ENCODE data around the gene ACSM3. TPM values are rescaled to one million over a fixed set of nuclear protein-coding genes. Genes with fewer than 3 reads are reported as not detected.
A peak's percentile ranks its signal among the peaks of the same experiment; 100 is the strongest.
"Not testable (repeated sequence)": the region's sequence is repeated elsewhere in the genome, so short reads cannot be mapped to it uniquely, and the experiment has no call there.

ACSM3 gene
- total RNA-seq, 1 experiment from 2014 or later, result 2.1 TPM

DNA sequence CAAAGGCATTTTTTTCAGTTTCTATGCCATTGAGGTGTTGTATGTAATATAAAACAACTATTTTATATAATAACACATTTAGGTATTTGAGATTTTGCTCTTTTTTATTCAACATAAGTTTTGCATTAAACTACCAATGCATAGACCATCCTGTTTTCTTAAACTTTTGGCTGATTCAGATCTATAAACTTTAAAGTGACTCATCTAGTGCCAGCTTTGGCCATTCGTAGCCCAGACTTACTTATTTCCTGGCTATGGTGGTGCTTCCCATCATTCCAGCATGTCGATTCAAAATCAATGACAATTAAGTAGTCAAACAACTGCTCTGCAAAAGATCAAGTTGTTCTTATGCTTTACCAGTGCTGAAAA, 39.4 kb downstream of the ACSM3 start:
- DNase-seq (ENCODE audit: extremely low read depth, low read depth), result no peak

DNA sequence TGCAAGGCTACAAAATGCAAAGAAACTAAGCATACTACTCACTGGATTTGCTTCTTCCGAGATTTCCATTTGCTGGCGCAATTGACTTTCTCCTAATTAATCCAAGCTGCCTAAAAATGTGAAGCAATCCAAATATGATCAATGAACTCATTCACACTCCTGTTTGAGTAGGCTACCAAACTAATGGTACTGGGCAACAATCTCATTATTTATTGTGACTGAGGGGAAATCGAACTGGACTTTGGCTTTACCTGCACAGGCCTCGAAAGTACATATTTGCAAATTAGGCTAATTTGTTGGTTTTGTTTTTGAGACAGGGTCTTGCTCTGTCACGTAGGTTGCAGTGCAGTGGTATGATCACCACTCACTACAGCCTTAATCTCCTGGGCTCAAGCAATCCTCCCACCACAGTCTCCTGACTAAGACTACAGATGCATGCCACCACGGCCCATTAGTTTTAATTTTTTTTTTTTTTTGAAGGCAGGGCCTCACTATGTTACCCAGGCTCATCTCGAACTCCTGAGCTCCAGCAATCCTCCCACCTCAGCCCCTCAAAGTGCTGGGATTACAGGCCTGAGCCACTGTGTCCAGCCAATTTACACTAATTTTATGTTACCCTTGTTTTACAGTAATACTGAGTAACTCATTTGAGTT, 39.9 kb downstream of the ACSM3 start:
- no peak for DNase-seq (ENCODE audit: extremely low read depth, low read depth)

DNA sequence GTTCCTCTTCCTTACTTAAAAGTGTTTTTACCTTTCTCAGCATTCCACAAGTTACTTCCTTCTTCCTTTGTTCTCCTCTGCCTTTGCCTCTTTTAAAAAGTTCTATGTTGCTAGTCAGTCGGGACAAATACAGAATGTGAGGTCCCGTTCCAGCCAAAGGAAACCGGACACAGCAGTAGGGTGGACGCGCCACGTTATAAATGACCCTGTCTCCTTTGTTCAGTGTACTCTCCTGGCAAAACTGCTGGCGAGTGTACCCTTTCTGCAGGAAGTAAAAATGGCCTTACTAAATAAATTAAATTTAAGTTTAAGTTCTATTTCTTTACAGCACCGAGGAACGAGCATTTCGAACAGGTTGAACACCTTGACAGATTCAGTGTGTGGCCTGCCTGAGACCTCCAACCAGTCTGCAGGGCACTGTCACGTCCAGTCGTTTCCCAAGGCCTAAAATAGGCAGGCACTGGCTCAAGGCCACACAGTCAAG, 41.9 kb downstream of the ACSM3 start:
- DNase-seq (ENCODE audit: extremely low read depth, low read depth), result not testable (repeated sequence)

- peak; percentile 93 for DNase-seq (ENCODE audit: extremely low read depth, low read depth)
Measured at GRCh38 chr16:20806168-20807050, 42.6 kb downstream of the ACSM3 start, which contains the start of the genes ERI2 and REXO5. ERI2 (minus strand) TSS chr16:20806472; CDS start chr16:20806430, 42 bp downstream. REXO5 (plus strand) TSS chr16:20806527; CDS start chr16:20806954, 427 bp downstream.

- no peak for DNase-seq (ENCODE audit: extremely low read depth, low read depth)
Measured at GRCh38 chr16:20807862-20808261, 44.0 kb downstream of the ACSM3 start.

- DNase-seq (ENCODE audit: extremely low read depth, low read depth), result no peak
Measured at GRCh38 chr16:20811889-20812439, 48.1 kb downstream of the ACSM3 start.

GRCh38 chr16:20812510-20812909, 48.7 kb downstream of the ACSM3 start:
- no peak for DNase-seq (ENCODE audit: extremely low read depth, low read depth)

DNA sequence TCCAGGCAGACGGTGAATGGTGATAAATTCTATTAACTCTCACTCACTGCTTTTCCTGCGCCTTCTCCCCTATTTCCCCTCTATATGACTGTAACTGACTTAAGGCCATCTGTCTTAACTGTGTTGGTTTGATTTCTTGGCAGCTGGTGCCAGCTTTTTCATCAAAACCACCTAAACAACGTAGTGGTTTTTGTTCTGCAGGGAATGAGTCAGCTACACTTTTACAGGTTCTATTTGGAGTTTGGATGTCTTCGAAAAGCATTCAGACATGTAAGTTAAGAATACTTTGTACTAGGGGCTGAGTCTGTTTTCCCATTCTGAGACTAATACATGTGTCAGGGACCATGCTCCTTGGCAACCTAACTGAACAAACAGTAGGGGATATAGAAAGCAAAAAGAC, 51.0 kb downstream of the ACSM3 start:
- no peak for DNase-seq (ENCODE audit: extremely low read depth, low read depth)

- no peak for DNase-seq (ENCODE audit: extremely low read depth, low read depth)
Measured at GRCh38 chr16:20818929-20819585, 55.2 kb downstream of the ACSM3 start.

GRCh38 chr16:20821682-20822081, 57.9 kb downstream of the ACSM3 start:
- no peak for DNase-seq (ENCODE audit: extremely low read depth, low read depth)

- DNase-seq (ENCODE audit: extremely low read depth, low read depth), result no peak
Measured at GRCh38 chr16:20822521-20823325, 58.9 kb downstream of the ACSM3 start.

GRCh38 chr16:20826039-20826566, 62.3 kb downstream of the ACSM3 start:
- DNase-seq (ENCODE audit: extremely low read depth, low read depth), result peak; percentile 32

- DNase-seq (ENCODE audit: extremely low read depth, low read depth), result no peak
Measured at GRCh38 chr16:20829536-20829935, 65.7 kb downstream of the ACSM3 start.

GRCh38 chr16:20830372-20830771, 66.6 kb downstream of the ACSM3 start:
- DNase-seq (ENCODE audit: extremely low read depth, low read depth), result no peak

- no peak for DNase-seq (ENCODE audit: extremely low read depth, low read depth)
Measured at GRCh38 chr16:20833086-20833485, 69.3 kb downstream of the ACSM3 start.

- no peak for DNase-seq (ENCODE audit: extremely low read depth, low read depth)
Measured at GRCh38 chr16:20838240-20838639, 74.4 kb downstream of the ACSM3 start.

- DNase-seq (ENCODE audit: extremely low read depth, low read depth), result no peak
Measured at GRCh38 chr16:20839504-20839903, 75.7 kb downstream of the ACSM3 start.

DNA sequence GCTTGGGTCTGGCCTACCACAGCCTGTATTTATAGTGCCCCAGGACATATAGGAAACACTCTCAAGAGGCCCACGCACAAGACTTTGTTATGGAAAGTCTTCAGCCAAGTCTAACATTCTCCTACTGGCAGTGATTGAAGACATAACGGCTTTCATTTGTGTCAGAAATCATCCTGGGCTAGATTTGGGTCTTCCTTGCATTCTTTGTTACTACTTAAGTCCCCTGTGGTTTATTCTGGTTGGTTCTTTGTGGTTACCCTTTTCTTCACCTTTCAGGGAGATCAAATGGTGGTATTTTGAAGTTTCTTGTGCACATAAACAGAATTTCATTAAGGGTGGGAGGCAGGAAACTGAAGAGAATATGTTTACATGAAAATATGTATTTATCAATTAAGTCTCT, 80.2 kb downstream of the ACSM3 start:
- no peak for DNase-seq (ENCODE audit: extremely low read depth, low read depth)

GRCh38 chr16:20844588-20844987, 80.8 kb downstream of the ACSM3 start:
- DNase-seq (ENCODE audit: extremely low read depth, low read depth), result no peak

- no peak for DNase-seq (ENCODE audit: extremely low read depth, low read depth)
Measured at GRCh38 chr16:20846030-20846429, 82.2 kb downstream of the ACSM3 start.

Data from NCI-H460 (cell line).